ENCODE results near the gene NRXN3.

DNA sequence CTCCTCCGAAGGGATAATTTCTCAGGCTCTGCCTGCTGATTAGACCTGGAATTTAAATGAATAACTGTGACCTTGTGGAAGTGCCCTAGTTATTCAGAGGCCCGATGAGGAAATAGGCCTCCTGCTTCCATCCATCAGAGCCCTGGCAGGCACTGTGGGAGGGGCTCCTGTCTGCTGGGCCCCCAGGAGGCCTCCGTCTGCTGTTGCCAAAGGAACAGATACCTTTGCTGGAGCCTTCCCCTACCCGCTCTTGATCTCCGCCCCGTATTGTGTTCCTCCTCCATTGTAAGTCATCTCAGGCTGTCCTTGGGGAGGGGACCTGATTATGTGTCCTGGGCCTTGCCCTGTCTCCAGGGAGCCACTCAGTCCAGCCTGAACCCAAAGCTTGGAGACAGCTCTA is 112.3 kb downstream of the NRXN3 start:
- TF ChIP-seq CTCF (IDR thresholded peaks at IDR 0.05) (no peak), POLR2A (IDR thresholded peaks at IDR 0.05) (no peak)

Measured in heart left ventricle (tissue), 13 donors.